ENCODE data around the gene MAPKBP1.

- TF ChIP-seq CTCF (IDR thresholded peaks at IDR 0.05): no peak
- TF ChIP-seq POLR2A (IDR thresholded peaks at IDR 0.05): no peak
- TF ChIP-seq EP300 (IDR thresholded peaks at IDR 0.05): no peak
Observed at GRCh38 chr15:41874736-41875135, 100.5 kb downstream of the MAPKBP1 start.
